Esophagus squamous epithelium (tissue), 4 donors: ENCODE measurements around the gene TMEM141.

ENCODE experiments used
- CTCF ChIP-seq, 6 experiments: fragments of 450-650 bp in 4 of 6; fragments of 200-600 bp in 2 of 6; sonication (generic) in 2 of 6; IDR thresholded peaks; one replicate each; pipeline ENCODE4 v1.5.1; 2016 to 2019; ENCODE audit warnings: antibody characterized with exemption in 6 of 6, mild to moderate bottlenecking in 4 of 6, moderate library complexity in 4 of 6
- POLR2A ChIP-seq, 4 donors: fragments of 450-650 bp; IDR thresholded peaks; one replicate each; pipeline ENCODE4 v1.6.1; 2017; ENCODE audit warnings: antibody characterized with exemption in 4 of 4, mild to moderate bottlenecking in 4 of 4, moderate library complexity in 3 of 4

DNA sequence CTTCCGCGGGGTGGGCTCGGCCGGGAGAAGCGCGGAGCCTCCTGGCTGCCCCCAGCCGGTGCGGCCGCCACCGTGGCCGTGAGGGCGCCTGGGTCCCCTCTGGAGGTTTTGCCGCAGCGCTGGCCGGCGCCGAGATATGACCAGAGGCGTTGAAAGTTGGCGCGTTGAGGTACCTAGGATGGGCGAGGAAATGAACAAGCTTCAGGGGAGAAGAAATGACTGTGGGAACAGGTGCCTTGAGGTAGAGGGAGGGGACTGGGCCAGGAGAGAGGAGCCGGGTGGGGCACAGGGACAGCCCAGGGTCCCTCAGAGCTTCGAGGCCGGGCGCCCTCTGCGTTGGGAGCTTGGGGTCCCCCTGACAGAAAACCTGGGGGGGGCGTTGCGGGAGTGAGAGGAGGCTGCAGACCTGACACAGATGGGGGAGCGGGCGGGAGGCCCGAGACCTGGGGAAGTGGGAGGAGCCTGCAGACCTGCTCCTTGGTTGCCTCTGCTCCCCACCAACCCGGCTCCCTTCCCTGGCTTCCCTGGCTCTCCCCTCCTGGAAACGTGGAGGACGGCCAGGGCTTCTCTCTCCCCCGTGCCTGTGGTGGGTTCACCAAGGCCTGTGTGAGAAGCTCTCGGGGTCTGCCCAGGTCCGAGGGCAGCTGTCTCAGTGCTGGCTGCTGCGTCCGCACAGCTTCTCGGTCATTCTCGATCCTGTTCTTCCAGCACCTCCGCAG lies 30.8 kb downstream of the TMEM141 start:
- no peak for TF ChIP-seq CTCF (IDR thresholded peaks at IDR 0.05)
- no peak for TF ChIP-seq POLR2A (IDR thresholded peaks at IDR 0.05)
